LNCAP (cell line): Measurements from ENCODE around the gene DNASE1L3.

Experiments used
- CTCF ChIP-seq: fragments of 450-650 bp; IDR thresholded peaks from 2 replicates; pipeline ENCODE4 v1.5.1; 2017; ENCODE audit warnings: mild to moderate bottlenecking

The DNASE1L3 gene

GRCh38 chr3:58183221-58183620, 27.6 kb downstream of the DNASE1L3 start:
- TF ChIP-seq CTCF: no peak

- TF ChIP-seq CTCF: no peak
Observed at GRCh38 chr3:58180940-58181587, 29.7 kb downstream of the DNASE1L3 start.

GRCh38 chr3:58180099-58180880, 30.5 kb downstream of the DNASE1L3 start:
- TF ChIP-seq CTCF: no peak

- no peak for TF ChIP-seq CTCF
Observed at GRCh38 chr3:58179235-58180098, 31.3 kb downstream of the DNASE1L3 start.

- no peak for TF ChIP-seq CTCF
Observed at GRCh38 chr3:58178528-58179234, 32.1 kb downstream of the DNASE1L3 start.

- TF ChIP-seq CTCF: peak; percentile 95
Observed at GRCh38 chr3:58177747-58178527, 32.8 kb downstream of the DNASE1L3 start.
